GM19397 (cell line): ENCODE results near the gene IGSF1.
"Not testable (repeated sequence)": the region's sequence is repeated elsewhere in the genome, so short reads cannot be mapped to it uniquely, and the experiment has no call there.

Experiments
- ATAC-seq: cut with Tn5 transposase; IDR thresholded peaks from one replicate; pipeline ENCODE4 v1.9.1; 2021; ENCODE audit warnings: mild to moderate bottlenecking, moderate library complexity; ENCODE audit not compliant: unreplicated experiment

Gene IGSF1

DNA sequence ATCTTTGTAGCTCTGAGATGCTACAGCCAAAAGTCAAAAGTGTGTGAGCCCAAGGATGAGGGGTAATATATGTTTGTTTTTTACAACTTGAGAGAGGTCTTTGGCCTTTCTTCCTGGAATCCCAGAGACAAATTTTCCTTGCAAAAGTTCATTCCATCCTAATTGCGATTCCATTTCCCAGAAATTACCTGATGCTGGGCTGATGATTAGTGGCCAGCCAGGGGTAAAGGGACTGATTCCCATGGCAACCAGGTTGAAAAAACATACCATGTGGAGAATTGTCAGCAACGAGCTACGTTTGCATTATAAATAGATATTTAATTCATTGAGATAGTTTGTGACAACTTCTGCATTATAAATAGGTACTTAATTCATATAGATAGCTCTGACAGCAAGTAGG is 17.8 kb downstream of the IGSF1 start:
- ATAC-seq: no peak

DNA sequence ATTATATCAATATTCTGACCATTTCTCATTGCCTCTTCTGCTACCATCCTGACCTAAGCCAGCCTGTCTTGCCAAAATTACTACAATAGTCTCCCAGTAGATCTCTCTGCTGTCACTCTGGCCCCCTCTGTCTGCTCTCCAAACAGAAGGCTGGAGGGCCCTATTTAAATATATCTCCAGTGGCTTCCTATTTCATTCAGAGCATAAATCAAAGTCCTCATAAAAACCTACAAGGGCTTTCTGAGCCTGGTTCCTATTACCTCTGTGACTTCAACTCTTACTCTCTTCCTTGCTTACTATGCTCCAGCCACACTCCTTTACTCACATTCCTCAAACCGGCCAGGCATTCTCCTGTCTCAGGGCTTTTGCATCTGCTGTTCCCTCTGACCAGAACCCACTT is 19.0 kb downstream of the IGSF1 start:
- ATAC-seq: no peak

- no peak for ATAC-seq
These were observed 24.4 kb downstream of the IGSF1 start for GRCh38 chrX:131264665-131265064.

DNA sequence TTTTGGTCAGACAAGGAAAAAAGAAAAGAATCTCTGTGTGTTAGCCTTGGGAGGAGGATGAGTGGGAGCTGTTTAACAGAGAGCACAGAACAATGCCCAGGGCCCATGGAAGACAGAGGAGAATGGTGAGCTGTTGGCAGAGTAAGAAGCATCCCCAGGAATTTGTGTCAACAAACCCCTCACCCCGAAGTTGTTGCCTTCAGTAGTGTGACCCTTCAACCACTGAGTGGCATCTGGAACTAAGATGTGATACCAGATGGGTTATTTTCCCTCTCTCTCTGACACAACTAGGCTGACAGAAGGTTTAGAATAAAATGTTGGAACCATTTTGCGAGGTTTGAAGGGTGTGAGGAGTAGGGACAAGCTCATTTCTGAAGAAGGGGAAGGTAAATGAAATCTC is 25.1 kb downstream of the IGSF1 start:
- ATAC-seq: no peak

- no peak for ATAC-seq
These were observed 26.1 kb downstream of the IGSF1 start for GRCh38 chrX:131262738-131263679.

- no peak for ATAC-seq
These were observed 26.9 kb downstream of the IGSF1 start for GRCh38 chrX:131262200-131262599.

GRCh38 chrX:131257367-131257766 is 31.7 kb downstream of the IGSF1 start:
- ATAC-seq: no peak

DNA sequence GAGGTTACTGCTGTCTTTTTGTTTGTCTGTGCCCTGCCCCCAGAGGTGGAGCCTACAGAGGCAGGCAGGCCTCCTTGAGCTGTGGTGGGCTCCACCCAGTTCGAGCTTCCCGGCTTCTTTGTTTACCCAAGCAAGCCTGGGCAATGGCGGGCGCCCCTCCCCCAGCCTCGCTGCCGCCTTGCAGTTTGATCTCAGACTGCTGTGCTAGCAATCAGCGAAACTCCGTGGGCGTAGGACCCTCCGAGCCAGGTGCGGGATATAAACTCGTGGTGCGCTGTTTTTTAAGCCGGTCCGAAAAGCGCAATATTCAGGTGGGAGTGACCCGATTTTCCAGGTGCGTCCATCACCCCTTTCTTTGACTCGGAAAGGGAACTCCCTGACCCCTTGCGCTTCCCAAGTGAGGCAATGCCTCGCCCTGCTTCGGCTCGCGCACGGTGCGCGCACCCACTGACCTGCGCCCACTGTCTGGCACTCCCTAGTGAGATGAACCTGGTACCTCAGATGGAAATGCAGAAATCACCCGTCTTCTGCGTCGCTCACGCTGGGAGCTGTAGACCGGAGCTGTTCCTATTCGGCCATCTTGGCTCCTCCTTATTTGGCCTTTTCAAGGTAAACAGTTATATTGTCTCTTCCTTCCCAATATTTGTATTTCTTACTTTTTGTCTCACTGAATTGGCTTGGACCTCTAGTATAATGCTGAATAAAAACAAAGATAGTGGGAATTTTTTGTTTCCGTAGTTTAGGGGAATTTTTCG is 37.9 kb downstream of the IGSF1 start:
- not testable (repeated sequence) for ATAC-seq

DNA sequence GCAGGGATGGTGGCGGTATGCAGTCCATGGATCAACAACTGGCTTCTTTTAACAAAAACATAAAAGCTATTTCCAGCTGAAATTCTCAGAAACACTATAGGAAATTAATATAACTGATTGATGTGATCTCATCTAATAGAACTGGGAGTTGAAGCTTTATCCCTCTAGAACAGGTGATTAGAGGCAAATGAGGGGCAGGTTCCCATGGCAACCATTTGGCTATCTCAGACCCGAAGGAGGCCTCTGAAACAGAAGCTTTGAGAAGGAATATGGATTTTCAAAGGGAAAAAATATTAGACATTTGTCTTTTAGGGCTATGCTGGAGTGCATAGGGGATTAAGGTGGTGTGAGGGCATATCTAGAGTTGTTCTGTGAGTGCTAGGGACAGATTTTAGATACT is 50.0 kb downstream of the IGSF1 start:
- no peak for ATAC-seq

GRCh38 chrX:131237363-131237762 is 51.7 kb downstream of the IGSF1 start:
- ATAC-seq: no peak

DNA sequence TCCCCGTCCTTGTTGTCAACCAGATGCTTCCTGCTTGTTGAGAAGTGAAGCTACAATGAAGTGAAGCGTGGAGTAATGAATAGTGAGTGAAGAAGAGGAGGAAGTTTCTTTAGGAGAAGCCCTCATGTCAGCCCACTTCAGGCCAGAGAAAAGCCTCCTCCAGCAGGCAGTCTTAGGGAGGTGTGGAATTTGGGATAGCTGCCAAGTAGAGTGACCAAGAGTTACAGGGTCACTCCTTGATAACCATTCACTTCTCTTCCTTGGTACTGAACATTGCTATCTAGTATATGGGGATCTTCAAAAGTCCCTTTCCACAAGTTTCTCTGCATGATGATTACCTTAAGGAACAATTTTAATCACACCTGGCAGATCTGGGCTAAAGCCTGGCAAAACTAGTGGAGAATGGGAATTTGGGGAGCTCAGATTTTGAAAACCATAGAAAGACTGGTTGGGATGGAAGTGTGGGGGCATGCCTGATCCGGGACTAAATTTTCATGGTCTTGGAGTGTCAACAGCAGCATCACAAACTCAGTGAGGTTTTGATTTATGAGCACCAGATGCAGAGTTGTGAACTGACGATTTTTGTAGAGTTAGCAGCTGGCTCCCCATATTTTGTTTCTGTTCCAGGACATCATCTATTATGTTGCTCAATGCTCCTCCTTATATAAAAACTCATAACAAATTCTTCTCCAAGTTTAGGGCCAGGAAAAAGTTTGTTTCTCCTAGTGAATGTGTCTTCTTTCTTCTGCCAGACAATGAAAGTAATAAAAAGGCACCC is 53.1 kb downstream of the IGSF1 start:
- no peak for ATAC-seq

- ATAC-seq: no peak
These were observed 61.5 kb downstream of the IGSF1 start for GRCh38 chrX:131227608-131228007.

DNA sequence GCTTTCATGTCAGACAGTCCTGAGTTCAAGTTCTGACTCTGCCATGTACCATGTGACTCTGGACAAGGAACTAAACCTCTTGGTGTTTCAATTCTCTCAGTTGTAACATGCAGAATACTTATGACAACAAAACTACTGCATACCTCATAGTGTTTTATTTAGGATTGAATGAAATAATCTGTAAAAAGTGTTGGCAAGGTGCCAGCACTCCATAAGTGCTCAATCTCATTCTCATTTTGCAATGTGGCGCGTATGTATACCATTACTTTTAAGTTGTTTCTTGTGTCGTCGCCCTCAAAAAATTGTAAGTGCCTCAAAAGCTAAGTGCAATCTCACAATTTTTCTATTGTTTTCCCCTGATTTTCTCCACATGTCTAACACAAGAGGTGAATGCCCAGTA is 62.5 kb downstream of the IGSF1 start:
- ATAC-seq: no peak

GRCh38 chrX:131225078-131225477 is 64.0 kb downstream of the IGSF1 start:
- no peak for ATAC-seq
